Peyer's patch (tissue), 4 donors: ENCODE data around the gene UBIAD1. TPM values are rescaled to one million over a fixed set of nuclear protein-coding genes. Genes with fewer than 3 reads are reported as not detected.

Experiments used
- DNase-seq, 3 donors: peaks; one replicate each; pipeline ENCODE4 v3.0.0-alpha.2; 2017 to 2019
- H3K27ac ChIP-seq, 4 donors: fragments of 200-600 bp; sonication (generic); one replicate each; pipeline ENCODE4 v1.5.1; 2016 to 2019
- H3K27me3 ChIP-seq, 2 donors: fragments of 200-600 bp; sonication (generic); one replicate each; pipeline ENCODE4 v1.5.1; 2019
- H3K36me3 ChIP-seq, 3 donors: fragments of 200-600 bp; sonication (generic); one replicate each; pipeline ENCODE4 v1.5.1; 2016 to 2019
- H3K4me1 ChIP-seq, 4 donors: fragments of 200-600 bp; sonication (generic); one replicate each; pipeline ENCODE4 v1.5.1; 2016 to 2019
- H3K4me3 ChIP-seq, 4 donors: fragments of 200-600 bp; sonication (generic); 1 replicate in 3 of 4; 2 replicates in 1 of 4; pipeline ENCODE4 v1.5.1; 2016 to 2019; ENCODE audit warnings: mild to moderate bottlenecking in 1 of 4
- H3K9me3 ChIP-seq, 4 donors: fragments of 200-600 bp; sonication (generic); one replicate each; pipeline ENCODE4 v1.5.1; 2016 to 2019; ENCODE audit warnings: mild to moderate bottlenecking in 1 of 4
- CTCF ChIP-seq, 6 experiments: fragments of 450-650 bp in 4 of 6; fragments of 200-600 bp in 2 of 6; sonication (generic) in 1 of 6; IDR thresholded peaks; one replicate each; pipeline ENCODE4 v1.5.1; 2017 to 2019; ENCODE audit warnings: antibody characterized with exemption in 6 of 6, mild to moderate bottlenecking in 3 of 6, moderate library complexity in 1 of 6
- POLR2A ChIP-seq, 2 donors: fragments of 450-650 bp; IDR thresholded peaks; one replicate each; pipeline ENCODE4 v1.5.1; 2017; ENCODE audit warnings: antibody characterized with exemption in 2 of 2, mild to moderate bottlenecking in 2 of 2, moderate library complexity in 2 of 2
- total RNA-seq, 4 donors: library from RNA; depleted of rRNA; stranded (reverse); fragments of >200 nt; gene quantifications; one replicate each; pipeline ENCODE4 v1.1.0, GENCODE V29; 2016

Gene UBIAD1, protein sequence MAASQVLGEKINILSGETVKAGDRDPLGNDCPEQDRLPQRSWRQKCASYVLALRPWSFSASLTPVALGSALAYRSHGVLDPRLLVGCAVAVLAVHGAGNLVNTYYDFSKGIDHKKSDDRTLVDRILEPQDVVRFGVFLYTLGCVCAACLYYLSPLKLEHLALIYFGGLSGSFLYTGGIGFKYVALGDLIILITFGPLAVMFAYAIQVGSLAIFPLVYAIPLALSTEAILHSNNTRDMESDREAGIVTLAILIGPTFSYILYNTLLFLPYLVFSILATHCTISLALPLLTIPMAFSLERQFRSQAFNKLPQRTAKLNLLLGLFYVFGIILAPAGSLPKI
- 10 to 100 TPM in 3 of 4 donors, 1 to 10 TPM in 1; 7.5 to 18.2 (median 12.4) TPM for total RNA-seq

DNA sequence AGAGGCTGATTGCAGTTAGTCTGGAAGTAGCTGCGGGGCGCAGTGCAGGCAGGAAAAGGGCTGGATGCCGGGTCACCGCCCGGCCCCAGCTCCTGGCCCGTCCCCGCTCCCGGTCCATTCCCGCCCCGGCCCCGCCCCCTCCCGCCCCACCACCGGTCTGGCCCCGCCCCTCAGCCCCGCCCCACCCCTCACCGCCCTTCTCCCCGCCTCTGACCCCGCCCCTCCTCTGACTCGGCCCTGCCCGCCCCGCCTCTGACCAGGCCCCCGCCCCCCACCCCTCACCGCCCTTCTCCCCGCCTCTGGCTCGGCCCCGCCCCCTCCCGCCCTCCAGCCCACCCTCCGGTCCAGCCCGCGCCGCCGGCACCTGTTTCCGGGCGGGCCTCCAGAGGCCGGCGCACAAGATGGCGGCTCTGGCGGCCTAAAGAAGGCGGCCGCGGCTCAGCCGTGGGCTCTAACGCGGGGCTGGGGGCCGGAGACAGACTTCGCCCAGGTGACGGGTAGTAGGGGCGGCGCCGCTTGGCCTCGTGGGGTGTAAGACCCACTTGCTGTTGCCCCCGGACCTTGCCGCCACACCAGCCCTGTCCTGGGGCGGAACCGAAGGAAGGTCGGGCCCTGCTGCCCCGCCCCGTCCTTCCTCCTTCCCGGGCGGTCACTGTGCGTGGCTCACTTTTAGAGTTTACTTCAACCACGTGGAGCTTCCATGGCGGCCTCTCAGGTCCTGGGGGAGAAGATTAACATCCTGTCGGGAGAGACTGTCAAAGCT is at the start of gene UBIAD1:
Gene UBIAD1 (plus strand): TSS at position 367 of the 763 bp plus-strand sequence. CDS start 334 bp downstream, at position 701.
- peak within 1 kb of the TSS; percentile 90 to 97 (median 94) for H3K27ac ChIP-seq
- peaks cover 0 to 30% (median 15%) of the 10 kb centered on the region in 4 donors for H3K4me1 ChIP-seq
- no peaks in the 10 kb centered on the region for H3K36me3 ChIP-seq
- DNase-seq: peak; percentile 91 to 92 (median 92)
- no peaks in the 10 kb centered on the region for H3K9me3 ChIP-seq
- peak within 1 kb of the TSS; percentile 68 to 99 (median 86) for H3K4me3 ChIP-seq
- no peaks in the 10 kb centered on the region for H3K27me3 ChIP-seq
- TF ChIP-seq CTCF (IDR thresholded peaks at IDR 0.05): peak in 2 of 6 experiments; percentile 10 to 16
- peak; percentile 52 to 77 for TF ChIP-seq POLR2A (IDR thresholded peaks at IDR 0.05)

DNA sequence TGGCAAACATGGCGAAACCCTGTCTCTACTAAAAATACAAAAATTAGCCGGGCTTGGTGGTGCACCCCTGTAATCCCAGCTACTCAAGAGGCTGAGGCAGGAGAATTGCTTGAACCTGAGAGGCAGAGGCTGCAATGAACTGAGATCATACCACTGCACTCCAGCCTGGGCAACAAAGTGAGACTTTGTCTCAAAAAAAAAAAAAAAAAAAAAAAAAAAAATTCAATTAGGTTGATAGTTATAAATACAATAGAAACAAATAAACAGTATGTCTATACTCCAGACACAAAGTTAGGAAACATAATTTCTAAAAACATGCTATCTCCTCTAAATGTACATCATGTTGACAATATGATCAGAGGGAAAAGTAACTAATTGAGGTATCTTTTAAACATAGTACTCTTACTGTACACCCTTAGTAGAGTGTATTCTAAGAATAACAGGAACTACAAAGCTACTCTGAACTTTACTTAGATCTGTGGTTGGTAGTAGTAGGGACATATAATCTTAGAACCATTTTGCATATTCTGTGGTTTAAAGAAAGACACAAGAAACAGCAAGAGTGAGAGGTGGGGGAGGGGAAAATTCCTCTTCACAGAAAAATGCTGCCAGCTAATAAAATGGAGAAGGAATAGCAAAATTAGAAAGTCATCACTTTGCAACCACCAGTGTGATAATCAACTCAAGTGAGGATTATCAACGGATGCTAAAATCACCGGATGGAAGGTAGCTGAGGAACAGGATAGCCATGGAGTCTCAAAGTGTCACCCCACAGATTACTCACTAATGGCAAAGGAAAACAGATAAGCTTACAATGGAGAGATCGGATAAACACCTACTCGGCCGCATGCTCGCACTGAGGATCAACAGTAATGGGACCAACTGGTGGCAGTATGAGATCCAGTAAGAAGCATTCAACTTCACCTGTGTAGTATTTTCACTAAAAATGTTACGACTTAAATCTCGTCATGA is 45.6 kb upstream of the UBIAD1 start:
- H3K4me1 ChIP-seq: no peaks in the 10 kb centered on the region
- H3K4me3 ChIP-seq: no peak overlapping the region
- TF ChIP-seq CTCF (IDR thresholded peaks at IDR 0.05): no peak
- TF ChIP-seq POLR2A (IDR thresholded peaks at IDR 0.05): no peak
- peak overlapping the region in 1 of 4 donors; percentile 49 for H3K27ac ChIP-seq
- H3K9me3 ChIP-seq: no peaks in the 10 kb centered on the region
- no peaks in the 10 kb centered on the region for H3K27me3 ChIP-seq
- no peak for DNase-seq
- peaks cover 0 to 81% (median 0%) of the 10 kb centered on the region in 3 donors for H3K36me3 ChIP-seq

DNA sequence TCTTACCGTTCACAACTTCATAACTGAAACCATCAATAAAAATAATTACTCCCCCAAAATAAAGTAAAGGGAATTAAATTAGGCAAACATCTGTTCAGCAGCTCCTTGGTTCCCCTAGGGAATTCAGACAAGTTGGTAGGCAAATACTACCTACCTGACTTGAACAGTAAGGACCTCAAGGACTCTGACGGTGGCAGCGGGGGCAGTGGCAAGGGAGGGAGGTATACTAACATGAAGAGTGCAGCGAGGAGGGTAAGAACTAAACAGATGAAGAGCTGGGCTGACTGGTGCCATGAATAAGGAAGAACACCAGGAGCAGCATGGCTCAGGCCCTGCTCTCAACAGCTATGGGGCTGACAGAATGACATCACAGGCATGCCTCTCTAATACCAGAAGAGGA is 43.8 kb upstream of the UBIAD1 start:
- no peak for TF ChIP-seq CTCF (IDR thresholded peaks at IDR 0.05)
- TF ChIP-seq POLR2A (IDR thresholded peaks at IDR 0.05): no peak
- Histone ChIP-seq H3K4me1 (no peaks in the 10 kb centered on the region), H3K27me3 (no peaks in the 10 kb centered on the region), H3K36me3 (peaks cover 0 to 88% (median 0%) of the 10 kb centered on the region in 3 donors), H3K27ac (no peak overlapping the region), H3K4me3 (no peak overlapping the region), H3K9me3 (no peaks in the 10 kb centered on the region)
- DNase-seq: peak in 1 of 3 donors; percentile 35

DNA sequence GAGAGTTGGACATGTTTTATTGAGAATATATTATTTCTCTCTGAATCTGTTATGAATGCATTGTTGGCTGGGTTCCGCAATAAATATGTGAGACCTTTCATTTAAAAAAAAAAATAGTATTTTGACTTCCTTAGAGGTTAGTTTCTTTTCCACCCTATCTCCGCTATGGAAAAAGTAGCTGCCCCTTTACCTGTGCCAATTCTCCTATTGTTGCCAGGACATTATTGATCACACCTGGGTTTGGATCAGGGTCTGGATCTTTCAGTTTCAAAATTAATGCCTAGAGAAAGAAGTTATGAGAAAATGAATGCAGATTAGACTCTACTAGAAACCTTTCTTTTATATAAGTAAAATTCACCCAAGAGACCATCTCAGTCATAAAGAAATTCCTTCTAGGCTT is 39.8 kb upstream of the UBIAD1 start:
- DNase-seq: no peak
- Histone ChIP-seq H3K36me3 (peaks cover 0 to 97% (median 0%) of the 10 kb centered on the region in 3 donors), H3K4me3 (no peak overlapping the region), H3K4me1 (no peaks in the 10 kb centered on the region), H3K9me3 (no peaks in the 10 kb centered on the region), H3K27me3 (no peaks in the 10 kb centered on the region), H3K27ac (no peak overlapping the region)
- TF ChIP-seq POLR2A (IDR thresholded peaks at IDR 0.05) (no peak), CTCF (IDR thresholded peaks at IDR 0.05) (no peak)

- TF ChIP-seq CTCF (IDR thresholded peaks at IDR 0.05) (no peak), POLR2A (IDR thresholded peaks at IDR 0.05) (no peak)
- no peaks in the 10 kb centered on the region for H3K4me1 ChIP-seq
- H3K27ac ChIP-seq: no peak overlapping the region
- H3K36me3 ChIP-seq: peaks cover 0 to 95% (median 3%) of the 10 kb centered on the region in 3 donors
- H3K4me3 ChIP-seq: no peak overlapping the region
- DNase-seq: no peak
- H3K9me3 ChIP-seq: no peaks in the 10 kb centered on the region
- H3K27me3 ChIP-seq: no peaks in the 10 kb centered on the region
Measured at GRCh38 chr1:11237356-11237755, 35.6 kb upstream of the UBIAD1 start.
